SK-N-SH (cell line): ENCODE measurements around the gene CCN5. TPM values are rescaled to one million over a fixed set of nuclear protein-coding genes. Genes with fewer than 3 reads are reported as not detected.

Source experiments
- CTCF ChIA-PET: fragments of 300-600, 350-600 bp; formaldehyde crosslinking; extraction: SDS; loops from one replicate; lab custom pipeline; 2021; lab: Yijun Ruan, JAX
- POLR2A ChIA-PET: fragments of 350-600 bp; sonication (Branson Sonifier 250); formaldehyde crosslinking; extraction: SDS; loops from one replicate; lab custom pipeline; 2020; ENCODE audit warnings: antibody characterized with exemption, inconsistent platforms; lab: Yijun Ruan, JAX
- DNase-seq: peaks from one replicate; pipeline ENCODE4 v3.0.0; 2012
- H2AFZ ChIP-seq: fragments of 200-600 bp; sonication (generic); 2 replicates; pipeline ENCODE4 v1.8.1; 2016; ENCODE audit warnings: antibody characterized with exemption, mild to moderate bottlenecking, low read depth
- H3F3A ChIP-seq: fragments of 200-600 bp; sonication (generic); replicated peaks from 2 replicates; pipeline ENCODE3; 2016; ENCODE audit warnings: antibody characterized with exemption, mild to moderate bottlenecking; ENCODE audit not compliant: insufficient read depth
- H3K27ac ChIP-seq, 2 experiments: fragments of 200-500 bp in 1 of 2; fragments of 200-600 bp in 1 of 2; sonication (Bioruptor generic) in 1 of 2; sonication (generic), shearing (Covaris generic) in 1 of 2; 2 replicates each; pipeline versions ENCODE4 v1.5.1 to v1.6.1; 2014 to 2016; ENCODE audit warnings: low read depth in 2 of 2, inconsistent platforms in 1 of 2, low read length in 1 of 2, mild to moderate bottlenecking in 1 of 2, mixed read lengths in 1 of 2
- H3K27me3 ChIP-seq: fragments of 200-600 bp; sonication (generic), shearing (Covaris generic); 2 replicates; pipeline ENCODE4 v1.6.1; 2016; ENCODE audit warnings: mixed run types; ENCODE audit not compliant: insufficient read depth
- H3K36me3 ChIP-seq, 2 experiments: fragments of 200-500 bp in 1 of 2; fragments of 200-600 bp in 1 of 2; sonication (Bioruptor generic) in 1 of 2; sonication (generic) in 1 of 2; replicated peaks in 1 of 2; 2 replicates each; pipeline versions ENCODE3 to v1.5.1; 2014 to 2016; ENCODE audit warnings: low read length in 1 of 2, mild to moderate bottlenecking in 1 of 2; ENCODE audit not compliant: insufficient read depth in 2 of 2, control insufficient read depth in 1 of 2
- H3K4me1 ChIP-seq, 2 experiments: fragments of 200-500 bp in 1 of 2; fragments of 200-600 bp in 1 of 2; sonication (Bioruptor generic) in 1 of 2; sonication (generic), shearing (Covaris generic) in 1 of 2; 2 replicates each; pipeline versions ENCODE4 v1.5.1 to v1.6.1; 2014 to 2016; ENCODE audit warnings: low read depth in 1 of 2, low read length in 1 of 2, mixed run types in 1 of 2; ENCODE audit not compliant: insufficient read depth in 2 of 2, control insufficient read depth in 1 of 2
- H3K4me2 ChIP-seq: fragments of 200-600 bp; sonication (generic), shearing (Covaris generic); 2 replicates; pipeline ENCODE4 v1.6.1; 2017; ENCODE audit warnings: mixed run types
- H3K4me3 ChIP-seq, 2 experiments: fragments of 200-500 bp in 1 of 2; fragments of 200-600 bp in 1 of 2; sonication (Bioruptor generic) in 1 of 2; sonication (generic), shearing (Covaris generic) in 1 of 2; 2 replicates each; pipeline versions ENCODE4 v1.5.1 to v1.8.1; 2014 to 2016; ENCODE audit warnings: low read depth in 2 of 2, inconsistent platforms in 1 of 2, low read length in 1 of 2, mild to moderate bottlenecking in 1 of 2, mixed read lengths in 1 of 2, moderate library complexity in 1 of 2
- H3K79me2 ChIP-seq: fragments of 200-600 bp; sonication (generic); 2 replicates; pipeline ENCODE4 v1.8.1; 2017; ENCODE audit warnings: mild to moderate bottlenecking; ENCODE audit not compliant: insufficient read depth
- H3K9ac ChIP-seq: fragments of 200-600 bp; sonication (generic); 2 replicates; pipeline ENCODE4 v1.6.1; 2017; ENCODE audit warnings: mixed run types
- H3K9me2 ChIP-seq: fragments of 200-600 bp; sonication (generic); 2 replicates; pipeline ENCODE4 v1.6.1; 2017; ENCODE audit warnings: mixed run types
- H3K9me3 ChIP-seq: fragments of 200-600 bp; sonication (generic); 2 replicates; pipeline ENCODE4 v1.6.1; 2017; ENCODE audit warnings: mixed run types, mild to moderate bottlenecking, moderate library complexity
- H4K20me1 ChIP-seq: fragments of 200-600 bp; sonication (generic); 2 replicates; pipeline ENCODE4 v1.6.1; 2017; ENCODE audit warnings: mild to moderate bottlenecking, mixed run types; ENCODE audit not compliant: insufficient read depth
- ELF1 ChIP-seq: IDR thresholded peaks from 2 replicates; pipeline ENCODE4 v1.4.0; 2012
- FOXJ3 ChIP-seq: sonication (generic); formaldehyde crosslinking; IDR thresholded peaks from 2 replicates; pipeline ENCODE4 v1.5.1; 2020; ENCODE audit warnings: mild to moderate bottlenecking, missing genetic modification reagents
- GABPA ChIP-seq: IDR thresholded peaks from 2 replicates; pipeline ENCODE4 v1.4.0; 2012; ENCODE audit warnings: low read depth, mild to moderate bottlenecking
- RAD21 ChIP-seq: IDR thresholded peaks from 2 replicates; pipeline ENCODE4 v1.6.1; 2012; ENCODE audit warnings: mild to moderate bottlenecking, low read length
- RFX5 ChIP-seq: IDR thresholded peaks from 2 replicates; pipeline ENCODE4 v1.6.1; 2012; ENCODE audit warnings: mild to moderate bottlenecking, improper control_type of control experiment, low read length
- SIN3A ChIP-seq: IDR thresholded peaks from 2 replicates; pipeline ENCODE4 v1.6.1; 2012; ENCODE audit warnings: low read depth, mild to moderate bottlenecking, low read length, moderate library complexity, borderline replicate concordance
- TEAD4 ChIP-seq: IDR thresholded peaks from 2 replicates; pipeline ENCODE4 v1.4.0; 2012; ENCODE audit warnings: mild to moderate bottlenecking, borderline replicate concordance; ENCODE audit not compliant: insufficient read depth
- YY1 ChIP-seq: IDR thresholded peaks from 2 replicates; pipeline ENCODE4 v1.4.0; 2012; ENCODE audit warnings: low read depth, mild to moderate bottlenecking
- WGBS: methylation state at CpG from one replicate; pipeline ENCODE4 v1.1.6; 2017; ENCODE audit warnings: low lambda C conversion rate; 5-methylcytosine and 5-hydroxymethylcytosine counted together
- polyA plus RNA-seq, 3 experiments: library from polyadenylated mRNA; depleted of rRNA; stranded (reverse); fragments of >200 nt; gene quantifications; 2 replicates each; pipeline ENCODE4 v1.2.3, GENCODE V29; 2012
- TF ChIP-seq, protein P1 (sequence below): fragments of 150-350 bp; IDR thresholded peaks from 2 replicates; pipeline ENCODE4 v1.6.1; 2017; ENCODE audit warnings: antibody characterized with exemption, low read length, low read depth, borderline replicate concordance
- TF ChIP-seq, protein P2 (sequence below): fragments of 150-350 bp; IDR thresholded peaks from 2 replicates; pipeline ENCODE4 v1.6.1; 2016; ENCODE audit warnings: mild to moderate bottlenecking, low read depth, low read length
- TF ChIP-seq, protein P3 (sequence below): IDR thresholded peaks from 2 replicates; pipeline ENCODE4; 2012
- TF ChIP-seq, protein P4 (sequence below): fragments of 200-600 bp; sonication (generic); IDR thresholded peaks from 2 replicates; pipeline ENCODE4 v1.6.1; 2017; ENCODE audit warnings: antibody characterized with exemption, mild to moderate bottlenecking, moderate library complexity

The CCN5 gene
- polyA plus RNA-seq, 1 of the 3 experiments (the other 2 are of a cell fraction), result 0.05 TPM

DNA sequence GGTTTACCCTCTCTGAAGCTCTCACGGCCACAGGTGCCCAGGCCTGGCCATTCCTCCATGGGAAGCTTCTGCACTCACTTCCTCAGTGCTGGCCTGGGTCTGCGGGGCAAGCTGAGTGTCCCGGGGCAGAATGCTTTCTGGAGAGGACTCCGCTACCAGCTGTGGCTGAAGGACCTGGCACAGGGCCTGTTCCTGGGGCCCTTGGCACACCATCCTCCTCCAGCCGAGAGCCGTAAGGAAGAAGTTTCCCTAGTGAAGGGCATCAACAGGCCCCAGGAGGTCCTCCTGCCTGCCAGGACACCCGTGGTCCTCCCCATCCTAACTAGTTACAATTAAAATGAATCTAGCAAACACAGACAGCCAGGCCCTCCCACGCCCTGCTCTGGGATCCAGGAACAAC is 16.5 kb downstream of the CCN5 start (continued):
- TF ChIP-seq, protein P1, sequence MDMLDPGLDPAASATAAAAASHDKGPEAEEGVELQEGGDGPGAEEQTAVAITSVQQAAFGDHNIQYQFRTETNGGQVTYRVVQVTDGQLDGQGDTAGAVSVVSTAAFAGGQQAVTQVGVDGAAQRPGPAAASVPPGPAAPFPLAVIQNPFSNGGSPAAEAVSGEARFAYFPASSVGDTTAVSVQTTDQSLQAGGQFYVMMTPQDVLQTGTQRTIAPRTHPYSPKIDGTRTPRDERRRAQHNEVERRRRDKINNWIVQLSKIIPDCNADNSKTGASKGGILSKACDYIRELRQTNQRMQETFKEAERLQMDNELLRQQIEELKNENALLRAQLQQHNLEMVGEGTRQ, result no peak
- no peak for TF ChIP-seq RFX5
- no peak for TF ChIP-seq GABPA
- no peak for TF ChIP-seq YY1
- TF ChIP-seq FOXJ3, result no peak
- TF ChIP-seq, all 33 proteins: peak for 0

DNA sequence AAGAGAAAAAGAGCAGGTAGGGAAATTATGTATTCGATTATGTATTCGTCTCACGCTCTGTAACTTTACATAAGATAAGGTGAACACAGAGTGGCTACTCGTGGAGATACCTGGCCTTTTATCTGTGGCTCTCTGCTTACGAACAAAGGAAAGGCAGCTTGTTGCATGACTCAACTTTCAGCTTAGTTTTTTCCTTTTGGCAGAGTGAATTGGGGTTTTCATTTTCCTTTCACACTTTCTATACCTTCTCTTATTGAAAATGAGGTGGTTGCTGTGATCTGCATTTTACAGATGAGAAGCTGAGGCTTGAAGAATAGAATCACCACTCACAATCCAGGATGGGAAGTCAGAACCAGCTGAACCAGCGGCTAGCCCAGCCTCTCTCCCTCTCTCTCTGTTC is 17.2 kb downstream of the CCN5 start:
- H2AFZ ChIP-seq, result no peak overlapping the region
- H3K27ac ChIP-seq, result no peak overlapping the region
- POLR2A ChIA-PET, result no interaction called here
- DNase-seq, result no peak
- H3K4me3 ChIP-seq, result no peak overlapping the region
- H4K20me1 ChIP-seq, result no peaks in the 10 kb centered on the region
- H3F3A ChIP-seq, result peaks cover 21% of the 10 kb centered on the region
- no peaks in the 10 kb centered on the region for H3K9me3 ChIP-seq
- CTCF ChIA-PET, result interaction anchor here (0.6 to 9.0 kb wide), 13 partner anchors 9 to 258 kb away, joined by 3 to 183 read pairs (median 5); partner anchors contain the start of gene CCN5
- H3K9me2 ChIP-seq, result no peaks in the 10 kb centered on the region
- TF ChIP-seq ELF1 (no peak), TEAD4 (no peak), SIN3A (no peak), RAD21 (no peak)
- TF ChIP-seq, protein P2, sequence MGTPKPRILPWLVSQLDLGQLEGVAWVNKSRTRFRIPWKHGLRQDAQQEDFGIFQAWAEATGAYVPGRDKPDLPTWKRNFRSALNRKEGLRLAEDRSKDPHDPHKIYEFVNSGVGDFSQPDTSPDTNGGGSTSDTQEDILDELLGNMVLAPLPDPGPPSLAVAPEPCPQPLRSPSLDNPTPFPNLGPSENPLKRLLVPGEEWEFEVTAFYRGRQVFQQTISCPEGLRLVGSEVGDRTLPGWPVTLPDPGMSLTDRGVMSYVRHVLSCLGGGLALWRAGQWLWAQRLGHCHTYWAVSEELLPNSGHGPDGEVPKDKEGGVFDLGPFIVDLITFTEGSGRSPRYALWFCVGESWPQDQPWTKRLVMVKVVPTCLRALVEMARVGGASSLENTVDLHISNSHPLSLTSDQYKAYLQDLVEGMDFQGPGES, result no peak
- TF ChIP-seq, protein P3, sequence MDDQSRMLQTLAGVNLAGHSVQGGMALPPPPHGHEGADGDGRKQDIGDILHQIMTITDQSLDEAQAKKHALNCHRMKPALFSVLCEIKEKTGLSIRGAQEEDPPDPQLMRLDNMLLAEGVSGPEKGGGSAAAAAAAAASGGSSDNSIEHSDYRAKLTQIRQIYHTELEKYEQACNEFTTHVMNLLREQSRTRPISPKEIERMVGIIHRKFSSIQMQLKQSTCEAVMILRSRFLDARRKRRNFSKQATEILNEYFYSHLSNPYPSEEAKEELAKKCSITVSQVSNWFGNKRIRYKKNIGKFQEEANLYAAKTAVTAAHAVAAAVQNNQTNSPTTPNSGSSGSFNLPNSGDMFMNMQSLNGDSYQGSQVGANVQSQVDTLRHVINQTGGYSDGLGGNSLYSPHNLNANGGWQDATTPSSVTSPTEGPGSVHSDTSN, result no peak
- TF ChIP-seq, protein P1, result no peak
- TF ChIP-seq, protein P4, sequence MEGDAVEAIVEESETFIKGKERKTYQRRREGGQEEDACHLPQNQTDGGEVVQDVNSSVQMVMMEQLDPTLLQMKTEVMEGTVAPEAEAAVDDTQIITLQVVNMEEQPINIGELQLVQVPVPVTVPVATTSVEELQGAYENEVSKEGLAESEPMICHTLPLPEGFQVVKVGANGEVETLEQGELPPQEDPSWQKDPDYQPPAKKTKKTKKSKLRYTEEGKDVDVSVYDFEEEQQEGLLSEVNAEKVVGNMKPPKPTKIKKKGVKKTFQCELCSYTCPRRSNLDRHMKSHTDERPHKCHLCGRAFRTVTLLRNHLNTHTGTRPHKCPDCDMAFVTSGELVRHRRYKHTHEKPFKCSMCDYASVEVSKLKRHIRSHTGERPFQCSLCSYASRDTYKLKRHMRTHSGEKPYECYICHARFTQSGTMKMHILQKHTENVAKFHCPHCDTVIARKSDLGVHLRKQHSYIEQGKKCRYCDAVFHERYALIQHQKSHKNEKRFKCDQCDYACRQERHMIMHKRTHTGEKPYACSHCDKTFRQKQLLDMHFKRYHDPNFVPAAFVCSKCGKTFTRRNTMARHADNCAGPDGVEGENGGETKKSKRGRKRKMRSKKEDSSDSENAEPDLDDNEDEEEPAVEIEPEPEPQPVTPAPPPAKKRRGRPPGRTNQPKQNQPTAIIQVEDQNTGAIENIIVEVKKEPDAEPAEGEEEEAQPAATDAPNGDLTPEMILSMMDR, result no peak
- TF ChIP-seq, all 33 proteins: peak for 0
- no peaks in the 10 kb centered on the region for H3K36me3 ChIP-seq
- no peaks in the 10 kb centered on the region for H3K79me2 ChIP-seq
- no peaks in the 10 kb centered on the region for H3K27me3 ChIP-seq
- H3K4me2 ChIP-seq, result no peak overlapping the region
- H3K9ac ChIP-seq, result no peak overlapping the region
- WGBS, result 73% methylated on average over 6 of the region's 6 CpGs
- H3K4me1 ChIP-seq, result peaks cover 21 to 22% of the 10 kb centered on the region in 2 experiments
